Peyer's patch (tissue), 4 donors: ENCODE measurements around the gene SNX20. TPM values are rescaled to one million over a fixed set of nuclear protein-coding genes. Genes with fewer than 3 reads are reported as not detected.

ENCODE experiments used
- DNase-seq, 3 donors: peaks; one replicate each; pipeline ENCODE4 v3.0.0-alpha.2; 2017 to 2019
- H3K27ac ChIP-seq, 4 donors: fragments of 200-600 bp; sonication (generic); one replicate each; pipeline ENCODE4 v1.5.1; 2016 to 2019
- H3K27me3 ChIP-seq, 2 donors: fragments of 200-600 bp; sonication (generic); one replicate each; pipeline ENCODE4 v1.5.1; 2019
- H3K36me3 ChIP-seq, 3 donors: fragments of 200-600 bp; sonication (generic); one replicate each; pipeline ENCODE4 v1.5.1; 2016 to 2019
- H3K4me1 ChIP-seq, 4 donors: fragments of 200-600 bp; sonication (generic); one replicate each; pipeline ENCODE4 v1.5.1; 2016 to 2019
- H3K4me3 ChIP-seq, 4 donors: fragments of 200-600 bp; sonication (generic); 1 replicate in 3 of 4; 2 replicates in 1 of 4; pipeline ENCODE4 v1.5.1; 2016 to 2019; ENCODE audit warnings: mild to moderate bottlenecking in 1 of 4
- H3K9me3 ChIP-seq, 4 donors: fragments of 200-600 bp; sonication (generic); one replicate each; pipeline ENCODE4 v1.5.1; 2016 to 2019; ENCODE audit warnings: mild to moderate bottlenecking in 1 of 4
- POLR2A ChIP-seq, 2 donors: fragments of 450-650 bp; IDR thresholded peaks; one replicate each; pipeline ENCODE4 v1.5.1; 2017; ENCODE audit warnings: antibody characterized with exemption in 2 of 2, mild to moderate bottlenecking in 2 of 2, moderate library complexity in 2 of 2
- total RNA-seq, 4 donors: library from RNA; depleted of rRNA; stranded (reverse); fragments of >200 nt; gene quantifications; one replicate each; pipeline ENCODE4 v1.1.0, GENCODE V29; 2016
- TF ChIP-seq, protein P1 (sequence below), 6 experiments: fragments of 450-650 bp in 4 of 6; fragments of 200-600 bp in 2 of 6; sonication (generic) in 1 of 6; IDR thresholded peaks; one replicate each; pipeline ENCODE4 v1.5.1; 2017 to 2019; ENCODE audit warnings: antibody characterized with exemption in 6 of 6, mild to moderate bottlenecking in 3 of 6, moderate library complexity in 1 of 6

The SNX20 gene
- total RNA-seq, 4 donors from 2014 or later, result 1.3 to 10.7 (median 2.3) TPM

DNA sequence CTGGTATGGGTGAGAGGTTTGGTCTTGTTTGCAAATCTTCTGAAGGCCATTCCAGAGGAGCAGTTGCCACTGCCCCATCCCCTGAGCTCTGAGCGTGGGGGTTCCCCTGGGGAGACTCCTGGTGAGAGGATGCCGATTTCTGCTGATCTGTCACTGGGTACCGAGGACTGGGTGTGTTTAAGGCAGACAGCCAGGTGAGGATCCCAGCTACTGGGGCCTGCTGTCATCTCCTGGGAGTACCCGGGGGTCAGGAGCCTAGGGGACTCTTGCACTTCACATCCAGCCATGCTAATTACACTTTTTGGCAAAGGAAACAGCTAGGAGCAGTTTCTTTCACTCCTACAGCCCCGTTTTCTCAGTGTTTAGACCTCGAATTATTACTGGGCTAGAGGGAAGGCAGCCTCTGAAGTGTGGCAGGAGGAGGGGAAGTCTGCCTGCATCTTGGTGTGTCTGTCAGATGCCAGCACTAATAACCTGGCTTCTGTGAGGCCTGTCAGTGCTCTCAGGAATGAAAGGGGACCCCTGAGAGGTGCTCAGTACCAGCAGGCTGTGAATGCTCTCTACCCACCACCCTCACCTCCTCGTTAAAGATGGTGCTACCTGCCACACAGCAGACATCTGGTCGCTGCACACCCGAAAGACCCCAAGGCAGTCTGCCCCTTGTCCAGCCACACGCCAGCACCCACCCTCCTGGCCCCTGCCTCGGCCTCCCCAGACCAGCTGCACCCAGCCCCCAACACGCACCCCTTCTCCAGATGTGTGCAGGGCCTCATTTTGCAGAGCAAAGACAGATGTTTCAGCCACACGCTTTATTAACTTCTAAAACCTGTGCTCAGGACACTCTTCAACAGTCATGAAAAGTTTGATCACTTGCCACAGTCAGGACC, 43.2 kb downstream of the SNX20 start:
- H3K4me1 ChIP-seq, result no peaks in the 10 kb centered on the region
- H3K27me3 ChIP-seq, result no peaks in the 10 kb centered on the region
- H3K27ac ChIP-seq, result no peak overlapping the region
- DNase-seq, result no peak
- H3K4me3 ChIP-seq, result no peak overlapping the region
- TF ChIP-seq, protein P1, sequence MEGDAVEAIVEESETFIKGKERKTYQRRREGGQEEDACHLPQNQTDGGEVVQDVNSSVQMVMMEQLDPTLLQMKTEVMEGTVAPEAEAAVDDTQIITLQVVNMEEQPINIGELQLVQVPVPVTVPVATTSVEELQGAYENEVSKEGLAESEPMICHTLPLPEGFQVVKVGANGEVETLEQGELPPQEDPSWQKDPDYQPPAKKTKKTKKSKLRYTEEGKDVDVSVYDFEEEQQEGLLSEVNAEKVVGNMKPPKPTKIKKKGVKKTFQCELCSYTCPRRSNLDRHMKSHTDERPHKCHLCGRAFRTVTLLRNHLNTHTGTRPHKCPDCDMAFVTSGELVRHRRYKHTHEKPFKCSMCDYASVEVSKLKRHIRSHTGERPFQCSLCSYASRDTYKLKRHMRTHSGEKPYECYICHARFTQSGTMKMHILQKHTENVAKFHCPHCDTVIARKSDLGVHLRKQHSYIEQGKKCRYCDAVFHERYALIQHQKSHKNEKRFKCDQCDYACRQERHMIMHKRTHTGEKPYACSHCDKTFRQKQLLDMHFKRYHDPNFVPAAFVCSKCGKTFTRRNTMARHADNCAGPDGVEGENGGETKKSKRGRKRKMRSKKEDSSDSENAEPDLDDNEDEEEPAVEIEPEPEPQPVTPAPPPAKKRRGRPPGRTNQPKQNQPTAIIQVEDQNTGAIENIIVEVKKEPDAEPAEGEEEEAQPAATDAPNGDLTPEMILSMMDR (IDR thresholded peaks at IDR 0.05), result no peak
- TF ChIP-seq POLR2A (IDR thresholded peaks at IDR 0.05), result no peak
- H3K36me3 ChIP-seq, result no peaks in the 10 kb centered on the region
- no peaks in the 10 kb centered on the region for H3K9me3 ChIP-seq

GRCh38 chr16:50636753-50637374, 44.2 kb downstream of the SNX20 start:
- no peak overlapping the region for H3K4me3 ChIP-seq
- H3K9me3 ChIP-seq, result no peaks in the 10 kb centered on the region
- H3K36me3 ChIP-seq, result no peaks in the 10 kb centered on the region
- no peak for DNase-seq
- H3K27ac ChIP-seq, result no peak overlapping the region
- H3K27me3 ChIP-seq, result no peaks in the 10 kb centered on the region
- TF ChIP-seq, protein P1 (IDR thresholded peaks at IDR 0.05), result no peak
- no peak for TF ChIP-seq POLR2A (IDR thresholded peaks at IDR 0.05)
- no peaks in the 10 kb centered on the region for H3K4me1 ChIP-seq

DNA sequence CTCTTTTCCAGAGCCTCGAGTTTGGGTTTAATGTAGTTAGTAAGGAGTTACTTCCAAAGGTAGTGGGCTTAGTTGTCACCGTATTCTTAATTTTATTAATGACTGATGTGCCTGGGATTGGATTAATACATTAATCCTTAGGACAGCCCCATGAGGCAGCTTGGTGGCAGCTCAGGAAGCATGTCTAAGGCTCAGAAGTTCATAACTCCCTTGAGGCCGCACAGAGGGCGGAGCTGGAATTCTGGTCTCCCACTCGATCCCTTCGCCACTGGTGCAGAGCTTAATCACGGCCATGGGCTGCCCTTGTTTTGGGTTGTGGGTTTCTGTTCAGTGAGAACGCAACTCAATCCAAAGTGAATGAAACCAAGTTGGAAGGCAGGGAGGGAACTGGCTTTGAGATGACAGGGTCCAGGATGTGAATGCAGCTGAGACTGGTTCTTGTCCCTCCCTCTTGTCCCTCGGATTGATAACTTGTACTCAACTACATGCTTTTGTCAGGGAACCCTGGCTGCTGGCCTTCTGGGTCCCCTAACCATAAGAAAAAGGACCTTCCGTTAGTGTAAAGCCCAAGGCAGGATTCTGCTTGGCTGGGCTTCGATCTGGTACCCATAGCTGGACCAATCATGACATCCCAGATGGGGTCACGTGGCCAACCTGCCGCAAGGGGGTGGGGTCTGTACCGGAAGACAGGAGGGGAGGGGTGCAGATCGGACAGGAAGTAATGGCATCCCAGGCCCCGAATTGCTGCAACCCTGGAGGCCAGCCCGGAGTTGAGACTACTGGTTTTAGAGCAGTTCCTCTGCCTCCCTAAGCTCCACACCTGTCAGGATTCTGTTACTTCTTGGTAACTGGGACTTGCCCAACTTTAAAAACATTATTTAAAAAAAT, 45.4 kb downstream of the SNX20 start:
- Histone ChIP-seq H3K9me3 (no peaks in the 10 kb centered on the region), H3K4me1 (no peaks in the 10 kb centered on the region), H3K27ac (no peak overlapping the region), H3K4me3 (no peak overlapping the region), H3K36me3 (no peaks in the 10 kb centered on the region), H3K27me3 (no peaks in the 10 kb centered on the region)
- no peak for DNase-seq
- TF ChIP-seq, protein P1 (IDR thresholded peaks at IDR 0.05), result no peak
- TF ChIP-seq POLR2A (IDR thresholded peaks at IDR 0.05), result no peak

DNA sequence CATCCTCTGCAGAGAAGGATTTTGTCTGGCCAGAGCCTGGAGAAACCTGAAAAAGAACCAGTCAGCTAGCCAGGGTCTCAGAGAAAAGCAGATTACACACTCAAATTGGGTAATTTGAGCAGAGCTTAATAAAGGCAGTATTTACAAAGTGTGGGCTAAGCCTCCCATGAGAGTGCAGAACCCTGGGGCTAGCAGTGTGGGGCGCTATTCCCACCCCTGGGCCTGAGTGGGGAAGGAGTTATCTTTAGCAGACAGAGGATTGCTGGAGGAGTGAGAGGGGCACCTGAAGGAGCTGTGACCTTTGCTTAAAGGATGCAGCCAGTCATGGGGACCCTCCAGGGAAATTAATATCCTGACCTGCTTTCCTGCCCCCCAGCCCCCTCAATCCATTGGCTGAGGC, 46.2 kb downstream of the SNX20 start:
- H3K9me3 ChIP-seq, result no peaks in the 10 kb centered on the region
- TF ChIP-seq, protein P1 (IDR thresholded peaks at IDR 0.05), result no peak
- no peak for TF ChIP-seq POLR2A (IDR thresholded peaks at IDR 0.05)
- no peaks in the 10 kb centered on the region for H3K36me3 ChIP-seq
- no peak overlapping the region for H3K4me3 ChIP-seq
- no peak for DNase-seq
- no peaks in the 10 kb centered on the region for H3K4me1 ChIP-seq
- H3K27ac ChIP-seq, result no peak overlapping the region
- no peaks in the 10 kb centered on the region for H3K27me3 ChIP-seq

DNA sequence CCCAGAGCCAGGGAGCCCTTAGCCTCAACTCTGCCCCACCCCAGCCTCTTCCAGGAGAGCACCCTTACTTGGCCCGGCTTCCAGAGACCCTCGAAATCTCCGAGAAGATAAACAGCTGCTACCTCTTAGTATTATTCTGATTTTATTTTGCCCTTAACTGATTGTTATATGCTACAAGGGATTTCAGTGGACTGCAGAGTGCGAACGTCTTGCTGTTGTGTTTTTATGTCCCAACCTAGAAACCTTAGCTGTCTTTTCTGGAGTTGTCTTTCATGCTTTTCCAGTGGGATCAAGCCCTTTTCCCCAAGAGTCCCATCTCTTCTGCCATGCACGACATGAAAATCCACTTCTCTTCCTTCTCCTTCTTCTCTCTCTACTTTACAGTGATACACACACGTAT, 47.0 kb downstream of the SNX20 start:
- TF ChIP-seq, protein P1 (IDR thresholded peaks at IDR 0.05), result no peak
- TF ChIP-seq POLR2A (IDR thresholded peaks at IDR 0.05), result no peak
- Histone ChIP-seq H3K4me3 (no peak overlapping the region), H3K36me3 (no peaks in the 10 kb centered on the region), H3K27ac (no peak overlapping the region), H3K4me1 (no peaks in the 10 kb centered on the region), H3K27me3 (no peaks in the 10 kb centered on the region), H3K9me3 (no peaks in the 10 kb centered on the region)
- no peak for DNase-seq
